Activated T-cell treated with anti-CD3 and anti-CD28 coated beads, Interleukin-2, amount 50 U/mL, for 72 hours (primary cell): ENCODE results near the gene CUL4B. TPM values are rescaled to one million over a fixed set of nuclear protein-coding genes. Genes with fewer than 3 reads are reported as not detected.
A peak's percentile ranks its signal among the peaks of the same experiment; 100 is the strongest.
"Not testable (repeated sequence)": the region's sequence is repeated elsewhere in the genome, so short reads cannot be mapped to it uniquely, and the experiment has no call there.

Experiments used
- ATAC-seq, 2 donors: fragments of 150-1000 bp; cut with Tn5 transposase; replicated peaks in 1 of 2; 2 replicates each; pipeline ENCODE4 v1.10.0; 2021; ENCODE audit warnings: moderate library complexity in 2 of 2, mild to moderate bottlenecking in 1 of 2
- DNase-seq, 2 donors: peaks; one replicate each; pipeline ENCODE4 v3.0.0; 2021 to 2022; ENCODE audit warnings: mixed read lengths in 1 of 2
- H3K27ac Mint-ChIP-seq: one replicate; pipeline ENCODE4 v1.8.0; 2022; ENCODE audit warnings: mild to moderate bottlenecking, moderate library complexity, mixed read lengths
- H3K27me3 Mint-ChIP-seq: one replicate; pipeline ENCODE4 v1.8.0; 2022; ENCODE audit warnings: low read depth, mixed read lengths
- H3K36me3 Mint-ChIP-seq, 2 donors: one replicate each; pipeline ENCODE4 v1.8.0; 2022; ENCODE audit warnings: mixed read lengths in 2 of 2, mild to moderate bottlenecking in 1 of 2; ENCODE audit not compliant: insufficient read depth in 2 of 2
- H3K4me1 Mint-ChIP-seq: one replicate; pipeline ENCODE4 v1.8.0; 2022; ENCODE audit warnings: low read depth, mixed read lengths
- H3K4me3 Mint-ChIP-seq, 2 donors: one replicate each; pipeline ENCODE4 v1.8.0; 2022; ENCODE audit warnings: mild to moderate bottlenecking in 2 of 2, mixed read lengths in 2 of 2, moderate library complexity in 2 of 2
- H3K9me3 Mint-ChIP-seq, 2 donors: one replicate each; pipeline ENCODE4 v1.8.0; 2022; ENCODE audit warnings: mixed read lengths in 2 of 2
- total RNA-seq, 2 donors: library from RNA; stranded (reverse); gene quantifications; one replicate each; pipeline ENCODE4 v1.2.3, GENCODE V29; 2022

The CUL4B gene
- total RNA-seq = 10 to 100 TPM; 51.4 to 54.3 TPM

GRCh38 chrX:120560842-120561633, at the start of gene CUL4B:
TSS of gene CUL4B (minus strand) at chrX:120560962. CDS start at chrX:120560638, 324 bp downstream.
- H3K27ac Mint-ChIP-seq = peak within 1 kb of the TSS; percentile 98
- ATAC-seq (peak; percentile 90 to 91), DNase-seq (peak; percentile 90 to 91)
- H3K36me3 Mint-ChIP-seq = peaks cover 2 to 3% of the 10 kb centered on the region in 2 donors
- peaks cover 11% of the 10 kb centered on the region for H3K4me1 Mint-ChIP-seq
- peak within 1 kb of the TSS; percentile 94 to 100 for H3K4me3 Mint-ChIP-seq
- no peaks in the 10 kb centered on the region for H3K9me3 Mint-ChIP-seq
- H3K27me3 Mint-ChIP-seq = no peaks in the 10 kb centered on the region

GRCh38 chrX:120604361-120604782, 43.6 kb upstream of the CUL4B start:
- peaks cover 12% of the 10 kb centered on the region for H3K4me1 Mint-ChIP-seq
- H3K9me3 Mint-ChIP-seq = peaks cover 0 to 1% of the 10 kb centered on the region in 2 donors
- peak overlapping the region; percentile 100 for H3K27ac Mint-ChIP-seq
- peak overlapping the region; percentile 93 to 99 for H3K4me3 Mint-ChIP-seq
- ATAC-seq = peak; percentile 64 to 68
- H3K27me3 Mint-ChIP-seq = peaks cover 15% of the 10 kb centered on the region
- peak; percentile 5 to 15 for DNase-seq
- peaks cover 0 to 2% of the 10 kb centered on the region in 2 donors for H3K36me3 Mint-ChIP-seq

GRCh38 chrX:120603707-120604360, 43.1 kb upstream of the CUL4B start, which contains the start of gene MCTS1:
TSS of gene MCTS1 (plus strand) at chrX:120604101. CDS start at chrX:120604237, 136 bp downstream.
- peaks cover 0 to 2% of the 10 kb centered on the region in 2 donors for H3K36me3 Mint-ChIP-seq
- H3K27ac Mint-ChIP-seq = peak within 1 kb of the TSS; percentile 100
- peaks cover 12% of the 10 kb centered on the region for H3K4me1 Mint-ChIP-seq
- peaks cover 15% of the 10 kb centered on the region for H3K27me3 Mint-ChIP-seq
- ATAC-seq (peak; percentile 97 to 98), DNase-seq (peak; percentile 73 to 83)
- H3K9me3 Mint-ChIP-seq = peaks cover 0 to 1% of the 10 kb centered on the region in 2 donors
- peak within 1 kb of the TSS; percentile 93 to 99 for H3K4me3 Mint-ChIP-seq

GRCh38 chrX:120585702-120586101, 24.9 kb upstream of the CUL4B start:
- H3K9me3 Mint-ChIP-seq = peaks cover 0 to 1% of the 10 kb centered on the region in 2 donors
- H3K4me1 Mint-ChIP-seq = no peaks in the 10 kb centered on the region

GRCh38 chrX:120575379-120576114, 14.8 kb upstream of the CUL4B start:
- Mint-ChIP-seq H3K27ac (no peak overlapping the region), H3K9me3 (no peaks in the 10 kb centered on the region), H3K4me3 (no peak overlapping the region), H3K27me3 (peaks cover 12% of the 10 kb centered on the region), H3K4me1 (no peaks in the 10 kb centered on the region), H3K36me3 (no peaks in the 10 kb centered on the region)
- DNase-seq (no peak), ATAC-seq (no peak)

More at GRCh38 chrX:120585702-120586101, 24.9 kb upstream of the CUL4B start:
- DNase-seq (no peak), ATAC-seq (no peak)
- Mint-ChIP-seq H3K27me3 (peaks cover 29% of the 10 kb centered on the region), H3K27ac (no peak overlapping the region), H3K4me3 (no peak overlapping the region), H3K36me3 (peaks cover 0 to 1% of the 10 kb centered on the region in 2 donors)

- peaks cover 12% of the 10 kb centered on the region for H3K27me3 Mint-ChIP-seq
- not testable (repeated sequence) for ATAC-seq, DNase-seq, H3K9me3 Mint-ChIP-seq, H3K4me3 Mint-ChIP-seq, H3K36me3 Mint-ChIP-seq, H3K4me1 Mint-ChIP-seq, H3K27ac Mint-ChIP-seq
Observed at GRCh38 chrX:120573806-120574205, 13.0 kb upstream of the CUL4B start.

GRCh38 chrX:120570011-120570600, 9.3 kb upstream of the CUL4B start:
- Mint-ChIP-seq H3K27ac (no peak overlapping the region), H3K4me3 (no peak overlapping the region), H3K27me3 (no peaks in the 10 kb centered on the region), H3K4me1 (no peaks in the 10 kb centered on the region), H3K9me3 (no peaks in the 10 kb centered on the region), H3K36me3 (no peaks in the 10 kb centered on the region)
- DNase-seq (no peak), ATAC-seq (no peak)

GRCh38 chrX:120568609-120569008, 7.8 kb upstream of the CUL4B start:
- Mint-ChIP-seq H3K36me3 (no peaks in the 10 kb centered on the region), H3K27ac (no peak overlapping the region), H3K4me1 (no peaks in the 10 kb centered on the region), H3K4me3 (no peak overlapping the region), H3K9me3 (no peaks in the 10 kb centered on the region), H3K27me3 (no peaks in the 10 kb centered on the region)
- DNase-seq (no peak), ATAC-seq (no peak)

- H3K4me1 Mint-ChIP-seq = no peaks in the 10 kb centered on the region
- no peaks in the 10 kb centered on the region for H3K36me3 Mint-ChIP-seq
- no peak for DNase-seq
- H3K27ac Mint-ChIP-seq = no peak overlapping the region
- no peaks in the 10 kb centered on the region for H3K9me3 Mint-ChIP-seq
- H3K4me3 Mint-ChIP-seq = no peak overlapping the region
- no peak for ATAC-seq
- no peaks in the 10 kb centered on the region for H3K27me3 Mint-ChIP-seq
Observed at GRCh38 chrX:120568035-120568434, 7.3 kb upstream of the CUL4B start.

- Mint-ChIP-seq H3K9me3 (no peaks in the 10 kb centered on the region), H3K4me1 (peaks cover 9% of the 10 kb centered on the region), H3K27ac (no peak overlapping the region), H3K4me3 (no peak overlapping the region), H3K36me3 (no peaks in the 10 kb centered on the region), H3K27me3 (no peaks in the 10 kb centered on the region)
- DNase-seq = no peak
- ATAC-seq = no peak
Observed at GRCh38 chrX:120566817-120567216, 6.1 kb upstream of the CUL4B start.

- no peak overlapping the region for H3K27ac Mint-ChIP-seq
- ATAC-seq (no peak), DNase-seq (no peak)
- H3K4me1 Mint-ChIP-seq = peaks cover 11% of the 10 kb centered on the region
- peaks cover 1 to 2% of the 10 kb centered on the region in 2 donors for H3K36me3 Mint-ChIP-seq
- no peaks in the 10 kb centered on the region for H3K27me3 Mint-ChIP-seq
- no peak overlapping the region for H3K4me3 Mint-ChIP-seq
- no peaks in the 10 kb centered on the region for H3K9me3 Mint-ChIP-seq
Observed at GRCh38 chrX:120564925-120565324, 4.2 kb upstream of the CUL4B start.

- Mint-ChIP-seq H3K27ac (no peak overlapping the region), H3K4me3 (no peak overlapping the region), H3K36me3 (peaks cover 2 to 3% of the 10 kb centered on the region in 2 donors), H3K4me1 (peaks cover 11% of the 10 kb centered on the region), H3K9me3 (no peaks in the 10 kb centered on the region), H3K27me3 (no peaks in the 10 kb centered on the region)
- DNase-seq (no peak), ATAC-seq (no peak)
Observed at GRCh38 chrX:120562569-120562926, 1.8 kb upstream of the CUL4B start.
